HepG2 (cell line): Measurements from ENCODE around the gene PPP1CA. TPM values are rescaled to one million over a fixed set of nuclear protein-coding genes. Genes with fewer than 3 reads are reported as not detected.
"Not testable (repeated sequence)": the region's sequence is repeated elsewhere in the genome, so short reads cannot be mapped to it uniquely, and the experiment has no call there.

Experiments
- ATAC-seq: fragments of 200-7000 bp; cut with Tn5 transposase; 3 replicates; pipeline ENCODE4 v1.9.1; 2020; ENCODE audit warnings: mild to moderate bottlenecking, moderate library complexity
- BruUV-seq: library from RNA; stranded (reverse); fragments of 400-500 nt; replicated peaks from 2 replicates; lab custom pipeline; 2021; lab: Mats Ljungman, UMichigan
- CTCF ChIA-PET: fragments of 300-600 bp; formaldehyde crosslinking; extraction: SDS; loops from one replicate; lab custom pipeline; 2021; ENCODE audit warnings: low total read pairs, inconsistent platforms, low intra/inter-chr PET ratio; lab: Yijun Ruan, JAX
- POLR2A ChIA-PET: fragments of 350-600 bp; sonication (Branson Sonifier 250); formaldehyde crosslinking; loops from one replicate; lab custom pipeline; 2020; ENCODE audit warnings: antibody characterized with exemption, inconsistent platforms; lab: Yijun Ruan, JAX
- DNase-seq: peaks from one replicate; pipeline ENCODE4 v3.0.0-alpha.2; 2015; ENCODE audit warnings: low spot score
- FAIRE-seq: peaks from 3 replicates; lab custom pipeline; 2011; peaks lifted over from hg19 to GRCh38; lab: Jason Lieb, UNC
- H2AFZ ChIP-seq: one replicate; pipeline ENCODE4 v1.6.1; 2011; ENCODE audit warnings: low read length, inconsistent platforms
- H3K27ac ChIP-seq: fragments of 300-600 bp; 3 replicates; pipeline ENCODE4 v1.8.0; 2011; ENCODE audit warnings: mixed run types, mild to moderate bottlenecking, mixed read lengths, low read length, inconsistent platforms; ENCODE audit not compliant: insufficient read depth; ENCODE audit errors: extremely low read length
- H3K27me3 ChIP-seq, 2 experiments: fragments of 200-600 bp in 1 of 2; 2 replicates in 1 of 2; 3 replicates in 1 of 2; pipeline versions ENCODE4 v1.6.0 to v1.8.0; 2011; ENCODE audit warnings: low read length in 2 of 2, mild to moderate bottlenecking in 2 of 2, moderate library complexity in 2 of 2, inconsistent platforms in 1 of 2; ENCODE audit not compliant: insufficient read depth in 2 of 2, control insufficient read depth in 1 of 2
- H3K36me3 ChIP-seq, 2 experiments: fragments of 200-600 bp in 1 of 2; replicated peaks in 1 of 2; 2 replicates in 1 of 2; 3 replicates in 1 of 2; pipeline versions ENCODE4 v1.5.1 to v1.8.0; 2011; ENCODE audit warnings: low read length in 2 of 2, inconsistent platforms in 1 of 2; ENCODE audit not compliant: insufficient read depth in 2 of 2, control insufficient read depth in 1 of 2
- H3K4me1 ChIP-seq: 2 replicates; pipeline ENCODE4 v1.5.1; 2012; ENCODE audit warnings: low read length, inconsistent platforms; ENCODE audit not compliant: insufficient read depth
- H3K4me2 ChIP-seq: 2 replicates; pipeline ENCODE4 v1.6.0; 2011; ENCODE audit warnings: low read depth, low read length, inconsistent platforms
- H3K4me3 ChIP-seq, 3 experiments: fragments of 200-600 bp in 1 of 3; sonication (generic), shearing (Covaris generic) in 1 of 3; replicated peaks in 1 of 3; 2 replicates each; pipeline ENCODE4 v1.5.1; 2011 to 2016; ENCODE audit warnings: low read length in 3 of 3, inconsistent platforms in 2 of 3, low read depth in 2 of 3, mild to moderate bottlenecking in 2 of 3, control low read depth in 1 of 3, mixed read lengths in 1 of 3; ENCODE audit not compliant: insufficient read depth in 1 of 3
- H3K79me2 ChIP-seq: one replicate; pipeline ENCODE4 v1.6.1; 2011; ENCODE audit warnings: low read length, inconsistent platforms; ENCODE audit not compliant: insufficient read depth
- H3K9ac ChIP-seq: 2 replicates; pipeline ENCODE4 v1.6.0; 2011; ENCODE audit warnings: mild to moderate bottlenecking, low read depth, low read length, inconsistent platforms; ENCODE audit not compliant: insufficient read depth
- H3K9me3 ChIP-seq: 2 replicates; pipeline ENCODE4 v1.5.1; 2012; ENCODE audit warnings: mild to moderate bottlenecking, low read length
- H4K20me1 ChIP-seq: 2 replicates; pipeline ENCODE4 v1.6.0; 2011; ENCODE audit warnings: inconsistent platforms, mild to moderate bottlenecking, low read length, moderate library complexity; ENCODE audit not compliant: insufficient read depth
- ETV5 ChIP-seq: IDR thresholded peaks from 2 replicates; pipeline ENCODE4 v1.6.1; 2018; ENCODE audit warnings: missing biosample characterization, missing genetic modification reagents, inconsistent platforms, borderline replicate concordance
- FOXA1 ChIP-seq, 2 experiments: fragments of 450-650 bp in 1 of 2; sonication (generic) in 1 of 2; formaldehyde crosslinking in 1 of 2; IDR thresholded peaks; 2 replicates each; pipeline versions ENCODE4 v1.4.0 to v1.6.1; 2016 to 2020; ENCODE audit warnings: missing genetic modification reagents in 1 of 2
- HNF4A ChIP-seq: sonication (generic); formaldehyde crosslinking; IDR thresholded peaks from 2 replicates; pipeline ENCODE4 v1.4.0; 2020; ENCODE audit warnings: missing genetic modification reagents
- KDM5B ChIP-seq: sonication (generic); formaldehyde crosslinking; IDR thresholded peaks from 2 replicates; pipeline ENCODE4 v1.4.0; 2020; ENCODE audit warnings: missing genetic modification reagents, mild to moderate bottlenecking, borderline replicate concordance
- NR2F6 ChIP-seq, 2 experiments: IDR thresholded peaks; 2 replicates each; pipeline ENCODE4 v1.6.1; 2016; ENCODE audit warnings: antibody characterized with exemption in 1 of 2, mild to moderate bottlenecking in 1 of 2
- SOX6 ChIP-seq, 2 experiments: fragments of 450-650 bp in 1 of 2; sonication (generic) in 1 of 2; formaldehyde crosslinking in 1 of 2; IDR thresholded peaks; 2 replicates each; pipeline versions ENCODE4 v1.4.0 to v1.6.1; 2017 to 2020; ENCODE audit warnings: antibody characterized with exemption in 1 of 2, mild to moderate bottlenecking in 1 of 2, missing genetic modification reagents in 1 of 2
- XRCC5 ChIP-seq: fragments of 200-400 bp; formaldehyde crosslinking; optimal IDR thresholded peaks from 2 replicates; pipeline ENCODE3; 2017; ENCODE audit warnings: mild to moderate bottlenecking, low read length
- ZMYM3 ChIP-seq: sonication (generic); formaldehyde crosslinking; IDR thresholded peaks from 2 replicates; pipeline ENCODE4 v1.5.1; 2020; ENCODE audit warnings: mild to moderate bottlenecking, missing genetic modification reagents
- ZNF441 ChIP-seq: sonication (generic); formaldehyde crosslinking; IDR thresholded peaks from 2 replicates; pipeline ENCODE4 v1.7.0; 2021; ENCODE audit warnings: missing genetic modification reagents, borderline replicate concordance
- ZNF709 ChIP-seq: sonication (generic); formaldehyde crosslinking; IDR thresholded peaks from 2 replicates; pipeline ENCODE4 v1.5.0; 2020; ENCODE audit warnings: mild to moderate bottlenecking, missing genetic modification reagents
- WGBS: methylation state at CpG from one replicate; pipeline ENCODE4 v1.1.6; 2017; ENCODE audit warnings: low lambda C conversion rate; 5-methylcytosine and 5-hydroxymethylcytosine counted together
- in situ Hi-C: cut with HindIII; loops from 2 replicates; pipeline ENCODE4 v1.10.0; 2017; ENCODE audit warnings: low pct_unique_long_range_greater_than_20kb; ENCODE audit not compliant: extremely low pct_ligation_motif_present
- intact Hi-C: fragments of 100-400 bp; cut with micrococcal nuclease; formaldehyde crosslinking; loops from one replicate; pipeline ENCODE4 v1.10.0; 2022; ENCODE audit not compliant: unreplicated experiment
- polyA plus RNA-seq, 8 experiments: library from polyadenylated mRNA; depleted of rRNA in 3 of 8; stranded (reverse) in 7 of 8; unstranded in 1 of 8; fragments of >200 nt; fragmentation: Illumina TruSeq in 4 of 8; extraction: Trizol in 4 of 8; gene quantifications; 2 replicates each; pipeline versions ENCODE4 v1.2.1 to v1.2.3, GENCODE V29; 2011 to 2016; ENCODE audit warnings: low read depth in 4 of 8, missing spikeins in 1 of 8, mixed read lengths in 1 of 8; ENCODE audit not compliant: insufficient read depth in 1 of 8
- total RNA-seq, 5 experiments: library from RNA; depleted of rRNA; stranded (reverse); fragments of >200 nt; fragmentation: Illumina TruSeq; extraction: Trizol; gene quantifications; 2 replicates each; pipeline ENCODE4 v1.2.3, GENCODE V29; 2016; ENCODE audit warnings: low read depth in 1 of 5
- TF ChIP-seq, protein P1 (sequence below): sonication (generic); formaldehyde crosslinking; IDR thresholded peaks from 2 replicates; pipeline ENCODE4 v1.9.0; 2022; ENCODE audit warnings: low read depth, missing genetic modification reagents
- TF ChIP-seq, protein P2 (sequence below): sonication (generic); formaldehyde crosslinking; IDR thresholded peaks from 2 replicates; pipeline ENCODE4 v1.5.1; 2020; ENCODE audit warnings: mild to moderate bottlenecking, missing genetic modification reagents, moderate library complexity

Gene PPP1CA
- total and polyA plus RNA-seq, 2 of the 13 experiments (the other 11 are each of a cell fraction or from before 2014, with no cell fraction given), result 149 to 170 TPM

DNA sequence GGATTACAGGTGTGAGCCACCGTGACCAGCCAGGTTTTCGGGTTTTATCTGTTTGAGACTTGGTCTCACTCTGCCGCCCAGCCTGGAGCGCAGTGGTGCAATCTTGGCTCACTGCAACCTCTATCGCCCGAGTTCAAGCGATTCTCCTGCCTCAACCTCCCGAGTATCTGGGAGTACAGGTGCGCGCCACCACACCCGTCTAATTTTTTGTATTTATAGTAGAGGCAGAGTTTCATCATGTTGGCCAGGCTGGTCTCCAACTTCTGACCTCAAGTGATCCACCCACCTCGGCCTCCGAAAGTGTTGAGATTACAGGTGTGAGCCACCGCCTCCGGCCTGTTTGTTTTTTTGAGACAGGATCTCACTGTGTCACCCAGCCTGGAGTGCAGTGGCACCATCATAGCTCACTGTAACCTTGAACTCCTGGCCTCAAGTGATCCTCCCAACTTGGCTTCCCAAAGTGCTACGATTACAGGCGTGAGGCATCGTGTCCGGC is 25.8 kb upstream of the PPP1CA start (continued):
- TF ChIP-seq ZNF441 (CRISPR knock-in tag) (peak; percentile 43; the same call in 1 of the 2 replicates), FOXA1 (CRISPR knock-in tag; IDR thresholded peaks at IDR 0.05) (peak; percentile 35), ETV5 (CRISPR knock-in tag) (peak; percentile 39; the same call in 1 of the 2 replicates), KDM5B (CRISPR knock-in tag) (peak; percentile 40; the same call in 1 of the 2 replicates), SOX6 (CRISPR knock-in tag; IDR thresholded peaks at IDR 0.05) (0 out of 2 replicates have a peak, but pooled peaks have one; percentile 4), NR2F6 (IDR thresholded peaks at IDR 0.05) (peak; percentile 70), NR2F6 (CRISPR knock-in tag; IDR thresholded peaks at IDR 0.05) (peak; percentile 88), ZMYM3 (CRISPR knock-in tag) (peak; percentile 9; the same call in 1 of the 2 replicates), HNF4A (CRISPR knock-in tag) (peak; percentile 48)
- not testable (repeated sequence) for TF ChIP-seq FOXA1, SOX6 (IDR thresholded peaks at IDR 0.05)

GRCh38 chr11:67423891-67424613 is 22.4 kb upstream of the PPP1CA start:
- ATAC-seq (no peak), DNase-seq (no peak), FAIRE-seq (no peak)
- Histone ChIP-seq H2AFZ (no peak overlapping the region), H3K4me2 (no peak overlapping the region), H3K27ac (no peak overlapping the region), H3K4me1 (peaks cover 54% of the 10 kb centered on the region), H3K36me3 (no peaks in the 10 kb centered on the region), H3K9ac (no peak overlapping the region), H3K4me3 (no peak overlapping the region), H3K9me3 (no peaks in the 10 kb centered on the region), H4K20me1 (no peaks in the 10 kb centered on the region), H3K79me2 (peaks cover 8% of the 10 kb centered on the region), H3K27me3 (peaks cover 1 to 9% of the 10 kb centered on the region in 2 experiments; a peak in 2 of 5 replicates)
- ChIA-PET POLR2A (interaction anchor here (0.6 to 7.4 kb wide), 6 partner anchors 20 to 50 kb away, joined by 3 to 78 read pairs (median 4); partner anchors contain the start of genes CLCF1, CORO1B, PPP1CA and TBC1D10C), CTCF (no interaction called here)
- TF ChIP-seq ZNF709 (CRISPR knock-in tag), result no peak
- TF ChIP-seq, protein P1, sequence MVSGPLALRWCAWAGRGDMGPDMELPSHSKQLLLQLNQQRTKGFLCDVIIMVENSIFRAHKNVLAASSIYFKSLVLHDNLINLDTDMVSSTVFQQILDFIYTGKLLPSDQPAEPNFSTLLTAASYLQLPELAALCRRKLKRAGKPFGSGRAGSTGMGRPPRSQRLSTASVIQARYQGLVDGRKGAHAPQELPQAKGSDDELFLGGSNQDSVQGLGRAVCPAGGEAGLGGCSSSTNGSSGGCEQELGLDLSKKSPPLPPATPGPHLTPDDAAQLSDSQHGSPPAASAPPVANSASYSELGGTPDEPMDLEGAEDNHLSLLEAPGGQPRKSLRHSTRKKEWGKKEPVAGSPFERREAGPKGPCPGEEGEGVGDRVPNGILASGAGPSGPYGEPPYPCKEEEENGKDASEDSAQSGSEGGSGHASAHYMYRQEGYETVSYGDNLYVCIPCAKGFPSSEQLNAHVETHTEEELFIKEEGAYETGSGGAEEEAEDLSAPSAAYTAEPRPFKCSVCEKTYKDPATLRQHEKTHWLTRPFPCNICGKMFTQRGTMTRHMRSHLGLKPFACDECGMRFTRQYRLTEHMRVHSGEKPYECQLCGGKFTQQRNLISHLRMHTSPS, result peak; percentile 86
- TF ChIP-seq, protein P2, sequence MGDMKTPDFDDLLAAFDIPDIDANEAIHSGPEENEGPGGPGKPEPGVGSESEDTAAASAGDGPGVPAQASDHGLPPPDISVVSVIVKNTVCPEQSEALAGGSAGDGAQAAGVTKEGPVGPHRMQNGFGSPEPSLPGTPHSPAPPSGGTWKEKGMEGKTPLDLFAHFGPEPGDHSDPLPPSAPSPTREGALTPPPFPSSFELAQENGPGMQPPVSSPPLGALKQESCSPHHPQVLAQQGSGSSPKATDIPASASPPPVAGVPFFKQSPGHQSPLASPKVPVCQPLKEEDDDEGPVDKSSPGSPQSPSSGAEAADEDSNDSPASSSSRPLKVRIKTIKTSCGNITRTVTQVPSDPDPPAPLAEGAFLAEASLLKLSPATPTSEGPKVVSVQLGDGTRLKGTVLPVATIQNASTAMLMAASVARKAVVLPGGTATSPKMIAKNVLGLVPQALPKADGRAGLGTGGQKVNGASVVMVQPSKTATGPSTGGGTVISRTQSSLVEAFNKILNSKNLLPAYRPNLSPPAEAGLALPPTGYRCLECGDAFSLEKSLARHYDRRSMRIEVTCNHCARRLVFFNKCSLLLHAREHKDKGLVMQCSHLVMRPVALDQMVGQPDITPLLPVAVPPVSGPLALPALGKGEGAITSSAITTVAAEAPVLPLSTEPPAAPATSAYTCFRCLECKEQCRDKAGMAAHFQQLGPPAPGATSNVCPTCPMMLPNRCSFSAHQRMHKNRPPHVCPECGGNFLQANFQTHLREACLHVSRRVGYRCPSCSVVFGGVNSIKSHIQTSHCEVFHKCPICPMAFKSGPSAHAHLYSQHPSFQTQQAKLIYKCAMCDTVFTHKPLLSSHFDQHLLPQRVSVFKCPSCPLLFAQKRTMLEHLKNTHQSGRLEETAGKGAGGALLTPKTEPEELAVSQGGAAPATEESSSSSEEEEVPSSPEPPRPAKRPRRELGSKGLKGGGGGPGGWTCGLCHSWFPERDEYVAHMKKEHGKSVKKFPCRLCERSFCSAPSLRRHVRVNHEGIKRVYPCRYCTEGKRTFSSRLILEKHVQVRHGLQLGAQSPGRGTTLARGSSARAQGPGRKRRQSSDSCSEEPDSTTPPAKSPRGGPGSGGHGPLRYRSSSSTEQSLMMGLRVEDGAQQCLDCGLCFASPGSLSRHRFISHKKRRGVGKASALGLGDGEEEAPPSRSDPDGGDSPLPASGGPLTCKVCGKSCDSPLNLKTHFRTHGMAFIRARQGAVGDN (CRISPR knock-in tag), result peak; percentile 29; the same call in 1 of the 2 replicates
- TF ChIP-seq XRCC5, result no peak
- 59% methylated on average over 10 of the region's 34 CpGs for WGBS
- in situ Hi-C loops (no loop called here), intact Hi-C loops (no loop called here)
- no TSS peak for BruUV-seq
